CD14-positive monocyte (primary cell): ENCODE measurements around the gene ONECUT1. TPM values are rescaled to one million over a fixed set of nuclear protein-coding genes. Genes with fewer than 3 reads are reported as not detected.

Source experiments
- DNase-seq, 3 donors: peaks; one replicate each; pipeline ENCODE4 v3.0.0-alpha.2; 2011 to 2022
- H2AFZ ChIP-seq: 2 replicates; pipeline ENCODE4 v1.6.0; 2012; ENCODE audit warnings: mild to moderate bottlenecking, low read depth, low read length, inconsistent platforms; ENCODE audit not compliant: insufficient read depth, poor library complexity, severe bottlenecking
- H3K27ac ChIP-seq, 2 donors: 1 replicate in 1 of 2; 2 replicates in 1 of 2; pipeline ENCODE4 v1.5.1; 2012 to 2013; ENCODE audit warnings: low read length in 2 of 2, control low read depth in 1 of 2, inconsistent platforms in 1 of 2, low read depth in 1 of 2, mild to moderate bottlenecking in 1 of 2
- H3K27me3 ChIP-seq, 2 donors: one replicate each; pipeline versions ENCODE4 v1.6.0 to v1.6.1; 2011 to 2013; ENCODE audit warnings: low read length in 2 of 2; ENCODE audit not compliant: control insufficient read depth in 2 of 2, insufficient read depth in 2 of 2
- H3K36me3 ChIP-seq, 2 donors: replicated peaks in 1 of 2; 1 replicate in 1 of 2; 2 replicates in 1 of 2; pipeline versions ENCODE4 v1.5.1 to v1.6.1; 2012 to 2013; ENCODE audit warnings: low read length in 2 of 2, control low read depth in 1 of 2, inconsistent platforms in 1 of 2, mild to moderate bottlenecking in 1 of 2; ENCODE audit not compliant: insufficient read depth in 2 of 2, control insufficient read depth in 1 of 2
- H3K4me1 ChIP-seq, 2 donors: 1 replicate in 1 of 2; 2 replicates in 1 of 2; pipeline versions ENCODE4 v1.5.1 to v1.6.1; 2012 to 2013; ENCODE audit warnings: low read length in 2 of 2, control low read depth in 1 of 2, inconsistent platforms in 1 of 2, mild to moderate bottlenecking in 1 of 2, moderate library complexity in 1 of 2; ENCODE audit not compliant: insufficient read depth in 2 of 2, control insufficient read depth in 1 of 2
- H3K4me2 ChIP-seq: replicated peaks from 2 replicates; pipeline ENCODE3; 2012; ENCODE audit warnings: low read length, moderate library complexity, mild to moderate bottlenecking; ENCODE audit not compliant: poor library complexity, severe bottlenecking; ENCODE audit errors: extremely low read depth
- H3K4me3 ChIP-seq, 3 experiments: fragments of 200-600 bp in 1 of 3; sonication (generic) in 1 of 3; replicated peaks in 1 of 3; 1 replicate in 2 of 3; 2 replicates in 1 of 3; pipeline ENCODE4 v1.5.1; 2011 to 2013; ENCODE audit warnings: low read length in 3 of 3, mild to moderate bottlenecking in 3 of 3, control low read depth in 2 of 3, low read depth in 2 of 3, inconsistent platforms in 1 of 3, moderate library complexity in 1 of 3
- H3K79me2 ChIP-seq: 2 replicates; pipeline ENCODE4 v1.6.0; 2012; ENCODE audit warnings: mild to moderate bottlenecking, control low read depth, inconsistent platforms, low read length, moderate library complexity; ENCODE audit not compliant: insufficient read depth
- H3K9ac ChIP-seq: 2 replicates; pipeline ENCODE4 v1.6.0; 2017; ENCODE audit warnings: low read length, mild to moderate bottlenecking; ENCODE audit not compliant: insufficient read depth, poor library complexity, severe bottlenecking
- H3K9me3 ChIP-seq, 2 donors: replicated peaks in 1 of 2; 1 replicate in 1 of 2; 2 replicates in 1 of 2; pipeline versions ENCODE4 v1.5.1 to v1.6.1; 2012 to 2013; ENCODE audit warnings: low read length in 2 of 2, control low read depth in 1 of 2; ENCODE audit not compliant: control insufficient read depth in 1 of 2, insufficient read depth in 1 of 2
- H4K20me1 ChIP-seq: 2 replicates; pipeline ENCODE4 v1.6.0; 2012; ENCODE audit warnings: mild to moderate bottlenecking, low read length, control low read depth, moderate library complexity; ENCODE audit not compliant: insufficient read depth
- H3K27ac Mint-ChIP-seq, 7 donors: one replicate each; pipeline ENCODE4 v1.8.0; 2020; ENCODE audit warnings: mild to moderate bottlenecking in 7 of 7, mixed read lengths in 7 of 7, moderate library complexity in 6 of 7, inconsistent platforms in 2 of 7
- H3K27me3 Mint-ChIP-seq, 3 donors: one replicate each; pipeline ENCODE4 v1.8.0; 2021 to 2022; ENCODE audit warnings: low read depth in 3 of 3, mild to moderate bottlenecking in 3 of 3, mixed read lengths in 3 of 3, moderate library complexity in 3 of 3, inconsistent platforms in 1 of 3
- H3K36me3 Mint-ChIP-seq, 2 donors: one replicate each; pipeline ENCODE4 v1.8.0; 2020; ENCODE audit warnings: mixed read lengths in 2 of 2, inconsistent platforms in 1 of 2, mild to moderate bottlenecking in 1 of 2
- H3K4me1 Mint-ChIP-seq: one replicate; pipeline ENCODE4 v1.8.0; 2020; ENCODE audit warnings: mild to moderate bottlenecking, mixed read lengths
- H3K4me3 Mint-ChIP-seq, 2 donors: one replicate each; pipeline ENCODE4 v1.8.0; 2020; ENCODE audit warnings: mild to moderate bottlenecking in 2 of 2, mixed read lengths in 2 of 2, moderate library complexity in 1 of 2
- H3K9me3 Mint-ChIP-seq, 7 donors: one replicate each; pipeline ENCODE4 v1.8.0; 2020 to 2022; ENCODE audit warnings: mixed read lengths in 7 of 7, mild to moderate bottlenecking in 6 of 7, moderate library complexity in 6 of 7, inconsistent platforms in 2 of 7
- CTCF ChIP-seq: fragments of 200-600 bp; IDR thresholded peaks from one replicate; pipeline ENCODE4 v1.8.0; 2022; ENCODE audit warnings: antibody characterized with exemption, mild to moderate bottlenecking
- WGBS: methylation state at CpG from one replicate; pipeline ENCODE4 v1.1.5; 2013; ENCODE audit warnings: missing lambda C conversion rate; ENCODE audit not compliant: insufficient coverage; 5-methylcytosine and 5-hydroxymethylcytosine counted together
- intact Hi-C, 2 donors: fragments of 100-400 bp; cut with micrococcal nuclease; formaldehyde crosslinking; loops; one replicate each; pipeline versions ENCODE4 v1.15.0 to v1.15.1; 2023
- polyA plus RNA-seq, 3 donors: library from polyadenylated mRNA; depleted of rRNA in 1 of 3; unstranded in 2 of 3; stranded (reverse) in 1 of 3; fragments of 300-500 nt in 2 of 3; fragments of >200 nt in 1 of 3; fragmentation: Illumina TruSeq in 2 of 3; gene quantifications; 1 replicate in 2 of 3; 2 replicates in 1 of 3; pipeline ENCODE4 v1.2.3, GENCODE V29; 2012 to 2021

Gene ONECUT1
- polyA plus RNA-seq, 3 donors, result not detected

GRCh38 chr15:52780172-52780980 is 9.8 kb downstream of the ONECUT1 start:
- Histone ChIP-seq H3K4me3 (peak overlapping the region; percentile 25 to 74 (median 57)), H3K4me1 (peaks cover 30 to 36% of the 10 kb centered on the region in 2 donors), H3K27me3 (peaks cover 51 to 55% of the 10 kb centered on the region in 2 donors), H3K36me3 (no peaks in the 10 kb centered on the region), H3K9ac (peak overlapping the region; percentile 37), H3K79me2 (no peaks in the 10 kb centered on the region), H3K9me3 (peaks cover 4 to 31% of the 10 kb centered on the region in 2 donors), H3K4me2 (peak overlapping the region; percentile 80), H3K27ac (peak overlapping the region; percentile 68 to 90), H2AFZ (peak overlapping the region; percentile 43), H4K20me1 (no peaks in the 10 kb centered on the region)
- peaks cover 0 to 15% (median 9%) of the 10 kb centered on the region in 7 donors for H3K9me3 Mint-ChIP-seq
- WGBS, result 0% methylated on average over 9 of the region's 18 CpGs
- peaks cover 6% of the 10 kb centered on the region in 2 donors for H3K36me3 Mint-ChIP-seq
- DNase-seq, result peak; percentile 86 to 97 (median 93)
- peak overlapping the region; percentile 72 to 85 for H3K4me3 Mint-ChIP-seq
- H3K4me1 Mint-ChIP-seq, result peaks cover 31% of the 10 kb centered on the region
- H3K27me3 Mint-ChIP-seq, result peaks cover 54% of the 10 kb centered on the region in 3 donors
- TF ChIP-seq CTCF, result peak; percentile 95
- intact Hi-C loops, result no loop called here
- H3K27ac Mint-ChIP-seq, result peak overlapping the region; percentile 82 to 96 (median 95)

- Histone ChIP-seq H3K4me1 (peaks cover 23 to 26% of the 10 kb centered on the region in 2 donors), H2AFZ (no peak overlapping the region), H3K4me3 (no peak overlapping the region), H3K4me2 (no peak overlapping the region), H3K79me2 (no peaks in the 10 kb centered on the region), H3K27me3 (peaks cover 37 to 43% of the 10 kb centered on the region in 2 donors), H3K36me3 (no peaks in the 10 kb centered on the region), H3K27ac (no peak overlapping the region), H4K20me1 (no peaks in the 10 kb centered on the region), H3K9ac (no peak overlapping the region), H3K9me3 (peaks cover 0 to 12% of the 10 kb centered on the region in 2 donors)
- H3K27ac Mint-ChIP-seq, result peak overlapping the region in 1 of 7 donors; percentile 8
- peaks cover 23% of the 10 kb centered on the region for H3K4me1 Mint-ChIP-seq
- TF ChIP-seq CTCF, result no peak
- intact Hi-C loops, result no loop called here
- WGBS, result no CpG with 5 or more reads among the region's 1 CpG
- H3K27me3 Mint-ChIP-seq, result peaks cover 43 to 53% (median 52%) of the 10 kb centered on the region in 3 donors
- H3K9me3 Mint-ChIP-seq, result peaks cover 0 to 9% (median 4%) of the 10 kb centered on the region in 7 donors
- peaks cover 6% of the 10 kb centered on the region in 2 donors for H3K36me3 Mint-ChIP-seq
- no peak overlapping the region for H3K4me3 Mint-ChIP-seq
- DNase-seq, result no peak
Measured at GRCh38 chr15:52778457-52778856, 11.7 kb downstream of the ONECUT1 start.
